ENCODE measurements around the gene RAPGEF4.

DNA sequence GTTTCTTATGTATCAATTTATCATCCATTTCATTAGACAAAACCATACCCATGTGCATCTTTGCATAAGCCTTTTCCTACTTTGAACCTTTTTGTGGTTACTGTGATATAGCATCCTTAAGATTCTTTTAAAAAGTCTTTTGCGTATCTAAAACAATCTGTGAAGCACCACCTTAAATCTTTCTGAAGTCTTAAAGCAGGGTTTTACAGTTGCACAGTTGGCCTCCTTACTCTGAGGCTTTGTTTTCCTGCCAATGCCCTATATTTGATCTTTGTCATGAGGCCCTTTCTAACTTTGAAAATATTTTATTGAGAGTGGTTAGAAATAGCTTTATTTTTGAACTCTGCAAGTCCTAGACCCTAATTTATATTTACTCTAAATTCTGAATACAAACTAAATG is 176.6 kb downstream of the RAPGEF4 start:
- no peak for TF ChIP-seq ELK4 (IDR thresholded peaks at IDR 0.05; ENCODE audit: borderline replicate concordance, low read depth, low read length)
- TF ChIP-seq CTCF (tag by site-specific recombination; IDR thresholded peaks at IDR 0.05), result no peak
- TF ChIP-seq REPIN1 (tag by site-specific recombination; IDR thresholded peaks at IDR 0.05; ENCODE audit: low read depth), result no peak
- TF ChIP-seq REST (tag by site-specific recombination; IDR thresholded peaks at IDR 0.05), result no peak
